SK-N-MC (cell line): ENCODE results near the gene H2AZ2.

ENCODE experiments used
- EZH2 ChIP-seq: fragments of 200-600 bp; sonication (generic); IDR thresholded peaks from one replicate; pipeline ENCODE4 v1.6.1; 2017; ENCODE audit warnings: antibody characterized with exemption
- FOXP2 ChIP-seq: optimal IDR thresholded peaks from 2 replicates; pipeline ENCODE3; 2011; ENCODE audit warnings: mild to moderate bottlenecking, moderate library complexity; ENCODE audit not compliant: insufficient read depth; ENCODE audit errors: extremely low read length, control extremely low read depth
- POLR2AphosphoS5 ChIP-seq: IDR thresholded peaks from 2 replicates; pipeline ENCODE4 v1.6.1; 2012; ENCODE audit warnings: mild to moderate bottlenecking, low read depth, low read length, borderline replicate concordance

DNA sequence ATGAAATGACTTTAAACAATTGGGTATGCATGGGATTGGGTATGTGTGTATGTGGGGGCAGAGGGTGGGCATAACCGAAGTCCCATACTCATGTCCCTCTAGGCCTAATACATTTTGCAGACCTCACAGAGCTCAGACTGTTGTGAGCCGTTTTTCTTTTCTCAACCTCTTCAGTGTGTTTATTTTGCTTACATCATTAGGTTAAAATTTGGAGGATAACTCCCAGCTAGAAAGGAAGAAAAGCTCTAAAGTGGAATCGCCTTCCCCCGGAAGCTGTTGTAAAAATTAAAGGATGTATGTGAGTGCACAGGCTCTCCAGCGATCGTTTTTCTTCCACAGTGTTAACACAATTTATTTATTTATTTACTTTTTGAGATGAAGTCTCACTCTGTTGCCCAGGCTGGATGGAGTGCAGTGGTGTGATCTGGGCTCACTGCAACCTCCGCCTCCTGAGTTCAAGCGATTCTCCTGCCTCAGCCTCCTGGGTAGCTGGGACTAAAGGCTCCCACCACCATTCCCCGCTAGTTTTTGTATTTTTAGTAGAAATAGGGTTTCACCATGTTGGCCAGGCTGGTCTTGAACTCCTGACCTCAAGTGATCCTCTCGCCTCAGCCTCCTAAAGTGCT is 1.5 kb upstream of the H2AZ2 start:
- TF ChIP-seq EZH2 (no peak), POLR2AphosphoS5 (no peak), FOXP2 (no peak)
